ENCODE results near the gene RAB8B. TPM values are rescaled to one million over a fixed set of nuclear protein-coding genes. Genes with fewer than 3 reads are reported as not detected.
A peak's percentile ranks its signal among the peaks of the same experiment; 100 is the strongest.

Gene RAB8B
- total RNA-seq, 4 donors from 2014 or later, result 7.2 to 33.4 (median 14.3) TPM

DNA sequence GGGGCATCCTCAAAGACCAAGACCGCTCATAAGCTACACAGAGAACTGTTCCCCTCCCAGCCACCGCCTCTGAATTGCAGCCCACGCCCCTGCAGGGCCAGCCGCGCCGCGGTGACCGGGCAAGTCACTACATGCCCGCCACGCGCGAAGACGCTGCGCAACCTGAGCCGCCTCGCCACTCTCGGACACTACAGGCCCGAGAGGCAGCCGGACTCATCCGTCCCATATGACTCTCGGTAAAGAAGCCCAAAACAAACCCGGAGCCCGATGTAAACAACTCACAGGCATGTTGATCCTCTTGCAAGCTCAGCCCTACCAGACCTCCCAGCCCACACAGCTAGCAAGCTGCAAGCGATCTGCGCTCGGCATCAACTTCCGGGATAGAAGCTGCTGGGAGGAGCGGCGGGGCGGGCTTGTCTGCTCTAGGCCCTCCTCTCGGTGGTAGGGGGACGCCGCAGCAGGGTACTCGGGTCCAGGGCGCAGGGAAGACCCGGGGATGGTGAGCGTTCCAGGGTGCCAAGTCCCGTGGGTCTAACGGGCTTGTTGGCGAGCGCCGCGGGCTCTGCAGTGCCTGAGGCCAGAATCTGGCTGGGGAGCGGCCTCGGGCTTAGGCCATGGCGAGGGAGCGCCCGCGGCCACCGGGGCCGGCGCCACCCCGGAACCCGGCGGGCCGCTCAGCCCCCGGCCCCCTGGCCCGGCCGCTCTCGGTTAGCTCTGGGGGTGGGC, 32.1 kb upstream of the RAB8B start, which contains the start of gene RPS27L:
Gene RPS27L (minus strand): TSS at position 360 of the 726 bp plus-strand sequence. CDS start 72 bp downstream, at position 288.
- peaks cover 0 to 38% of the 10 kb centered on the region in 2 donors for H3K36me3 ChIP-seq
- in situ Hi-C loops (cut with MboI; ENCODE audit: low sequenced_read_pairs in 4 of 4) (no loop called here), intact Hi-C loops (cut with DNase I; ENCODE audit: low total_unique reads) (loop anchor here (1.0 to 10.0 kb wide), 4 partner anchors 32 to 120 kb away; partner anchors contain the start of genes APH1B, RAB8B and TPM1)
- H3K27me3 ChIP-seq, result no peaks in the 10 kb centered on the region
- peak within 1 kb of the TSS; percentile 68 to 91 (median 89) for H3K4me3 ChIP-seq
- TF ChIP-seq, protein P1, sequence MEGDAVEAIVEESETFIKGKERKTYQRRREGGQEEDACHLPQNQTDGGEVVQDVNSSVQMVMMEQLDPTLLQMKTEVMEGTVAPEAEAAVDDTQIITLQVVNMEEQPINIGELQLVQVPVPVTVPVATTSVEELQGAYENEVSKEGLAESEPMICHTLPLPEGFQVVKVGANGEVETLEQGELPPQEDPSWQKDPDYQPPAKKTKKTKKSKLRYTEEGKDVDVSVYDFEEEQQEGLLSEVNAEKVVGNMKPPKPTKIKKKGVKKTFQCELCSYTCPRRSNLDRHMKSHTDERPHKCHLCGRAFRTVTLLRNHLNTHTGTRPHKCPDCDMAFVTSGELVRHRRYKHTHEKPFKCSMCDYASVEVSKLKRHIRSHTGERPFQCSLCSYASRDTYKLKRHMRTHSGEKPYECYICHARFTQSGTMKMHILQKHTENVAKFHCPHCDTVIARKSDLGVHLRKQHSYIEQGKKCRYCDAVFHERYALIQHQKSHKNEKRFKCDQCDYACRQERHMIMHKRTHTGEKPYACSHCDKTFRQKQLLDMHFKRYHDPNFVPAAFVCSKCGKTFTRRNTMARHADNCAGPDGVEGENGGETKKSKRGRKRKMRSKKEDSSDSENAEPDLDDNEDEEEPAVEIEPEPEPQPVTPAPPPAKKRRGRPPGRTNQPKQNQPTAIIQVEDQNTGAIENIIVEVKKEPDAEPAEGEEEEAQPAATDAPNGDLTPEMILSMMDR (IDR thresholded peaks at IDR 0.05 in 4 of 5, conservative IDR thresholded peaks at IDR 0.05 in 1 of 5), result no peak
- TF ChIP-seq POLR2A (IDR thresholded peaks at IDR 0.05), result peak; percentile 84 to 87
- DNase-seq (peak; percentile 89), ATAC-seq (peak; percentile 92 to 93)
- peaks cover 13 to 28% of the 10 kb centered on the region in 2 donors for H3K4me1 ChIP-seq
- H3K9me3 ChIP-seq, result no peaks in the 10 kb centered on the region
- H3K27ac ChIP-seq, result peak within 1 kb of the TSS; percentile 86 to 98 (median 94)

DNA sequence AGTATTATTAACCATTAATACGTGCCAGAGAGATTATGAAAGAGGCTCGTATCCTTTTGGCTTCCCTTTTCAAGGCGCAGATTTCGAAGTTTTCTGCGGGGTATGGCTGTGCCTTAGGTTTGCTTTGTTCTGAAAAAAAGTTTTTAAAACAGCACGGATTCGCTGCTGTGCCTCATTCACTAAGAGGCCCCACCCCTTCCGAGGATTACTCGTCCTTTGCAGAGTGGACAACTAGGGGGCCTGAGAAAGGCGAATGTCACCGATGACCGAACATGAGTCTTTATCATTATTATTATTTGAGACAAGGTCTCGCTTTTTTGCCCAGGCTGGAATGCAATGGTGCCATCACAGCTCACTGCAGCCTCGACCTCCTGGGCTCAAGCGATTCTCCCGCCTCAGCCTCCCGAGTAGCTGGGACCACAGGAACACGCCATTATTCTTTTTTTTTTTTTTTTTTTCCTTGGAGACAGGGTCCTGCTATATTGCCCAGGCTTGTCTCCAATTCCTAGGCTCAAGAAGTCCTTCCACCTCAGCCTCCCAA, 31.4 kb upstream of the RAB8B start:
- TF ChIP-seq POLR2A (IDR thresholded peaks at IDR 0.05), result no peak
- TF ChIP-seq, protein P1 (IDR thresholded peaks at IDR 0.05 in 4 of 5, conservative IDR thresholded peaks at IDR 0.05 in 1 of 5), result peak in 1 of 5 experiments; percentile 36
- peak overlapping the region; percentile 68 to 91 (median 89) for H3K4me3 ChIP-seq
- peaks cover 0 to 31% of the 10 kb centered on the region in 2 donors for H3K36me3 ChIP-seq
- H3K27ac ChIP-seq, result peak overlapping the region; percentile 86 to 98 (median 94)
- intact Hi-C loops (cut with DNase I; ENCODE audit: low total_unique reads) (loop anchor here (1.0 to 10.0 kb wide), 4 partner anchors 31 to 119 kb away; partner anchors contain the start of genes APH1B, RAB8B and TPM1), in situ Hi-C loops (cut with MboI; ENCODE audit: low sequenced_read_pairs in 4 of 4) (no loop called here)
- H3K9me3 ChIP-seq, result no peaks in the 10 kb centered on the region
- DNase-seq (peak; percentile 35 to 44), ATAC-seq (peak; percentile 60 to 68)
- no peaks in the 10 kb centered on the region for H3K27me3 ChIP-seq
- H3K4me1 ChIP-seq, result peaks cover 13 to 28% of the 10 kb centered on the region in 2 donors

DNA sequence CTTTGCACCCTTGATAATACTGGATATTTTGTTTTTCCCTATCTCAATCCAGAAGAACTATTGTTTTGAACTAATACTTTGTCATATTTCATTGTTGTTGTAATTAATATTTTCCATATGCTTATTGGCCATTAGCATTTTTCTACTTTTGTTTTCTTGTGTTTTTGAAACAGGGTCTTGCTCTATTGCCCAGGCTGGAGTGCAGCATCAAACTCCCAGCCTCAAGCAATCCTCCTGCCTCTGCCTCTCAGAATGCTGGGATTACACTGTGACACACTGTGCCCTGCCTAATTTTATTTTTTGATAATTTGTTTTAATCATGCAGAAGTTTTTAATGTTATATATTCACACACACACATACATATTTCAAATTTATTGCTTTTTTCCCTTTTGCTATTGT, 28.8 kb upstream of the RAB8B start:
- H3K4me1 ChIP-seq, result peaks cover 8 to 11% of the 10 kb centered on the region in 2 donors
- ATAC-seq, result no peak
- TF ChIP-seq, protein P1 (IDR thresholded peaks at IDR 0.05 in 4 of 5, conservative IDR thresholded peaks at IDR 0.05 in 1 of 5), result no peak
- TF ChIP-seq POLR2A (IDR thresholded peaks at IDR 0.05), result no peak
- intact Hi-C loops (cut with DNase I; ENCODE audit: low total_unique reads), result no loop called here
- H3K36me3 ChIP-seq, result peaks cover 0 to 5% of the 10 kb centered on the region in 2 donors
- no peaks in the 10 kb centered on the region for H3K27me3 ChIP-seq
- H3K27ac ChIP-seq, result no peak overlapping the region
- H3K9me3 ChIP-seq, result no peaks in the 10 kb centered on the region
- H3K4me3 ChIP-seq, result no peak overlapping the region
- in situ Hi-C loops (cut with MboI; ENCODE audit: low sequenced_read_pairs in 4 of 4), result loop anchor here in 1 of 4 donors (10.0 kb wide), 1 partner anchor 114 kb away; the partner anchor contains the start of gene APH1B
- no peak for DNase-seq

DNA sequence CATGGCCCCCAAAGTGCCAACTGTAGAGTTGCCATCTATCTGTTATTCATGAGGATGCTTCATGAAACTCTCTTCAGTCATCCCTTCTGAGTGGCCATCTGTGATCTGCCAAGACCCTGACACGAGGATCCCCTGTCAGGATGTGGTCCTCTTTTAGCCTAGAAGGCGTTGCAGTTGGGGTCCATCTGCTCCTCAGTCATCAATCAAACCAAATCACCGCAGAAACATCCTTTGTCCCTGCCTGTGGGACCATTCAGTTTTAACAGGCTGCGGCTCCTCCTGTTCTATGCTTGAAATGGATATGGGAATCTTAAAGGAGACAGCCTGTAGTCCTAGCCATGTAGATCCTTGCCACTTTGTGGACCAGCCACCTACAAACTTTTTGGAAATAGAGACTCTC, 26.2 kb upstream of the RAB8B start:
- TF ChIP-seq, protein P1 (IDR thresholded peaks at IDR 0.05 in 4 of 5, conservative IDR thresholded peaks at IDR 0.05 in 1 of 5), result no peak
- TF ChIP-seq POLR2A (IDR thresholded peaks at IDR 0.05), result no peak
- H3K4me3 ChIP-seq, result no peak overlapping the region
- in situ Hi-C loops (cut with MboI; ENCODE audit: low sequenced_read_pairs in 4 of 4), result loop anchor here in 1 of 4 donors (10.0 kb wide), 1 partner anchor 112 kb away; the partner anchor contains the start of gene APH1B
- peaks cover 0 to 8% of the 10 kb centered on the region in 2 donors for H3K4me1 ChIP-seq
- H3K36me3 ChIP-seq, result peaks cover 0 to 5% of the 10 kb centered on the region in 2 donors
- H3K27me3 ChIP-seq, result no peaks in the 10 kb centered on the region
- no peak for ATAC-seq
- no peak for DNase-seq
- intact Hi-C loops (cut with DNase I; ENCODE audit: low total_unique reads), result no loop called here
- no peaks in the 10 kb centered on the region for H3K9me3 ChIP-seq
- no peak overlapping the region for H3K27ac ChIP-seq
